H1 (cell line): ENCODE data around the gene COL5A1. TPM values are rescaled to one million over a fixed set of nuclear protein-coding genes. Genes with fewer than 3 reads are reported as not detected.

ENCODE experiments used
- CTCF ChIA-PET: fragments of 300-600 bp; sonication (Branson Sonifier 250); formaldehyde crosslinking; loops from one replicate; lab custom pipeline; 2021; ENCODE audit not compliant: partially characterized antibody; lab: Charles Lee
- POLR2A ChIA-PET: fragments of 300-600 bp; sonication (Branson Sonifier 250); formaldehyde crosslinking; loops from one replicate; lab custom pipeline; 2021; ENCODE audit warnings: inconsistent platforms; ENCODE audit not compliant: partially characterized antibody; lab: Charles Lee
- DNase-seq, 2 experiments: peaks; one replicate each; pipeline versions ENCODE4 v3.0.0 to v3.0.0-alpha.2; 2010 to 2022; ENCODE audit warnings: low spot score in 2 of 2, low read depth in 1 of 2, mixed read lengths in 1 of 2
- FAIRE-seq: peaks from 2 replicates; lab custom pipeline; 2011; peaks lifted over from hg19 to GRCh38; lab: Jason Lieb, UNC
- H2AFZ ChIP-seq: 2 replicates; pipeline ENCODE4 v1.8.1; 2012; ENCODE audit warnings: low read length, inconsistent platforms
- H2AK5ac ChIP-seq: 2 replicates; pipeline ENCODE4 v1.6.1; 2013; ENCODE audit warnings: low read depth, low read length
- H2BK120ac ChIP-seq: replicated peaks from 2 replicates; pipeline ENCODE3; 2013; ENCODE audit warnings: low read depth, low read length, inconsistent platforms
- H2BK12ac ChIP-seq: 2 replicates; pipeline ENCODE4 v1.6.1; 2013; ENCODE audit warnings: low read depth, low read length
- H2BK15ac ChIP-seq: 2 replicates; pipeline ENCODE4 v1.6.1; 2013; ENCODE audit warnings: low read length
- H2BK20ac ChIP-seq: 2 replicates; pipeline ENCODE4 v1.6.1; 2013; ENCODE audit warnings: low read length
- H2BK5ac ChIP-seq: 2 replicates; pipeline ENCODE4 v1.6.1; 2013; ENCODE audit warnings: low read depth, low read length
- H3K14ac ChIP-seq: 2 replicates; pipeline ENCODE4 v1.6.1; 2013; ENCODE audit warnings: inconsistent platforms; ENCODE audit not compliant: insufficient read length
- H3K18ac ChIP-seq: 2 replicates; pipeline ENCODE4 v1.6.1; 2013; ENCODE audit warnings: low read length; ENCODE audit errors: extremely low read depth
- H3K23ac ChIP-seq: 2 replicates; pipeline ENCODE4 v1.6.1; 2013; ENCODE audit warnings: inconsistent platforms; ENCODE audit not compliant: insufficient read length
- H3K23me2 ChIP-seq: 2 replicates; pipeline ENCODE4 v1.6.1; 2013; ENCODE audit warnings: low read depth, low read length
- H3K27ac ChIP-seq: 2 replicates; pipeline ENCODE4 v1.6.1; 2011; ENCODE audit warnings: low read depth, low read length, inconsistent platforms
- H3K27me3 ChIP-seq, 4 experiments: replicated peaks in 1 of 4; 1 replicate in 1 of 4; 2 replicates in 3 of 4; pipeline versions ENCODE4 v1.6.1 to v1.8.1; 2011 to 2013; ENCODE audit warnings: low read length in 3 of 4, mild to moderate bottlenecking in 3 of 4, inconsistent platforms in 2 of 4, mixed read lengths in 2 of 4, moderate library complexity in 1 of 4; ENCODE audit not compliant: control insufficient read depth in 3 of 4, insufficient read depth in 3 of 4; ENCODE audit errors: extremely low read depth in 1 of 4
- H3K36me3 ChIP-seq, 4 experiments: 2 replicates each; pipeline versions ENCODE4 v1.6.1 to v1.8.1; 2011 to 2013; ENCODE audit warnings: mild to moderate bottlenecking in 4 of 4, low read length in 3 of 4, moderate library complexity in 2 of 4, control low read depth in 1 of 4, inconsistent platforms in 1 of 4; ENCODE audit not compliant: insufficient read depth in 4 of 4, control insufficient read depth in 2 of 4
- H3K4ac ChIP-seq: replicated peaks from 2 replicates; pipeline ENCODE3; 2013; ENCODE audit warnings: low read length, low read depth, mixed read lengths, inconsistent platforms; ENCODE audit not compliant: insufficient read length
- H3K4me1 ChIP-seq, 4 experiments: replicated peaks in 1 of 4; 1 replicate in 1 of 4; 2 replicates in 3 of 4; pipeline versions ENCODE4 v1.6.1 to v1.8.1; 2011 to 2013; ENCODE audit warnings: low read length in 3 of 4, inconsistent platforms in 2 of 4, mixed read lengths in 1 of 4; ENCODE audit not compliant: insufficient read depth in 4 of 4, control insufficient read depth in 3 of 4
- H3K4me2 ChIP-seq, 2 experiments: 2 replicates each; pipeline versions ENCODE4 v1.6.1 to v1.8.1; 2011 to 2013; ENCODE audit warnings: low read depth in 2 of 2, low read length in 2 of 2, control low read depth in 1 of 2, inconsistent platforms in 1 of 2, mild to moderate bottlenecking in 1 of 2; ENCODE audit not compliant: insufficient read depth in 1 of 2
- H3K4me3 ChIP-seq, 4 experiments: fragments of 200-600, 300-600 bp in 1 of 4; sonication (generic), shearing (Covaris generic), sonication (Bioruptor Twin) in 1 of 4; 2 replicates each; pipeline versions ENCODE4 v1.5.1 to v1.8.1; 2011 to 2016; ENCODE audit warnings: low read length in 4 of 4, low read depth in 3 of 4, control low read depth in 2 of 4, inconsistent platforms in 2 of 4, mild to moderate bottlenecking in 2 of 4, mixed read lengths in 1 of 4, moderate library complexity in 1 of 4; ENCODE audit not compliant: insufficient read depth in 2 of 4; ENCODE audit errors: extremely low read depth in 1 of 4
- H3K56ac ChIP-seq: replicated peaks from 2 replicates; pipeline ENCODE3; 2013; ENCODE audit warnings: low read depth, mild to moderate bottlenecking, mixed read lengths, low read length, inconsistent platforms; ENCODE audit not compliant: insufficient read length
- H3K79me1 ChIP-seq: 2 replicates; pipeline ENCODE4 v1.6.1; 2013; ENCODE audit warnings: low read depth, low read length, control low read depth
- H3K79me2 ChIP-seq, 2 experiments: 2 replicates each; pipeline versions ENCODE4 v1.6.1 to v1.8.1; 2012 to 2013; ENCODE audit warnings: low read length in 2 of 2, mild to moderate bottlenecking in 2 of 2, inconsistent platforms in 1 of 2; ENCODE audit not compliant: insufficient read depth in 2 of 2, control insufficient read depth in 1 of 2
- H3K9ac ChIP-seq, 4 experiments: replicated peaks in 1 of 4; 1 replicate in 1 of 4; 2 replicates in 3 of 4; pipeline versions ENCODE4 v1.6.1 to v1.8.1; 2011 to 2013; ENCODE audit warnings: low read depth in 3 of 4, low read length in 3 of 4, control low read depth in 2 of 4, mild to moderate bottlenecking in 2 of 4, moderate library complexity in 2 of 4, inconsistent platforms in 1 of 4; ENCODE audit errors: extremely low read depth in 1 of 4
- H3K9me3 ChIP-seq, 2 experiments: 2 replicates each; pipeline versions ENCODE4 v1.6.1 to v1.8.1; 2012 to 2013; ENCODE audit warnings: mild to moderate bottlenecking in 2 of 2, moderate library complexity in 2 of 2, control low read depth in 1 of 2, inconsistent platforms in 1 of 2, low read depth in 1 of 2, low read length in 1 of 2, mixed read lengths in 1 of 2; ENCODE audit not compliant: insufficient read depth in 2 of 2
- H4K20me1 ChIP-seq, 2 experiments: replicated peaks in 1 of 2; 2 replicates each; pipeline versions ENCODE3 to v1.8.1; 2011 to 2013; ENCODE audit warnings: inconsistent platforms in 2 of 2, low read length in 2 of 2, mild to moderate bottlenecking in 1 of 2; ENCODE audit not compliant: insufficient read depth in 2 of 2, control insufficient read depth in 1 of 2
- H4K5ac ChIP-seq: 2 replicates; pipeline ENCODE4 v1.6.1; 2013; ENCODE audit warnings: low read length, low read depth, mixed read lengths, inconsistent platforms; ENCODE audit not compliant: insufficient read length
- H4K8ac ChIP-seq: 2 replicates; pipeline ENCODE4 v1.8.0; 2013; ENCODE audit warnings: mild to moderate bottlenecking, moderate library complexity, low read length, inconsistent platforms; ENCODE audit not compliant: insufficient read depth; ENCODE audit errors: extremely low read depth
- H4K91ac ChIP-seq: replicated peaks from 2 replicates; pipeline ENCODE3; 2013; ENCODE audit warnings: low read length, mixed read lengths, inconsistent platforms; ENCODE audit not compliant: insufficient read length
- EGR1 ChIP-seq: IDR thresholded peaks from 2 replicates; pipeline ENCODE4 v1.6.1; 2011; ENCODE audit warnings: low read depth, low read length, borderline replicate concordance
- MAFK ChIP-seq: IDR thresholded peaks from 2 replicates; pipeline ENCODE4 v1.6.1; 2012; ENCODE audit warnings: low read depth, mild to moderate bottlenecking, improper control_type of control experiment, low read length
- PHF8 ChIP-seq: fragments of 200-600 bp; sonication (generic); conservative IDR thresholded peaks from 2 replicates; pipeline ENCODE4 v1.7.1; 2012; ENCODE audit warnings: low read depth, mild to moderate bottlenecking, inconsistent platforms, low read length, moderate library complexity
- RNF2 ChIP-seq: fragments of 200-900, 300-1000 bp; sonication (generic); IDR thresholded peaks from 2 replicates; pipeline ENCODE4 v1.7.1; 2016; ENCODE audit warnings: borderline replicate concordance, low read depth, mild to moderate bottlenecking, antibody characterized with exemption, low read length; ENCODE audit not compliant: poor library complexity, severe bottlenecking; ENCODE audit errors: missing control alignments
- SRF ChIP-seq: IDR thresholded peaks from 2 replicates; pipeline ENCODE4 v1.6.1; 2011; ENCODE audit warnings: mild to moderate bottlenecking, low read depth, low read length, moderate library complexity
- TAF1 ChIP-seq: IDR thresholded peaks from 2 replicates; pipeline ENCODE4 v1.6.1; 2011; ENCODE audit warnings: mild to moderate bottlenecking, low read depth, low read length
- WGBS, 2 experiments: shearing (Covaris generic) in 1 of 2; methylation state at CpG; one replicate each; pipeline versions ENCODE4 v1.1.6 to v1.1.7; 2013 to 2015; ENCODE audit warnings: low lambda C conversion rate in 2 of 2, mixed read lengths in 2 of 2, inconsistent platforms in 1 of 2, low coverage in 1 of 2, missing lambda C conversion rate in 1 of 2; ENCODE audit not compliant: insufficient replicate concordance in 2 of 2, insufficient coverage in 1 of 2, insufficient read length in 1 of 2; ENCODE audit errors: extremely low coverage in 1 of 2, missing lambda C conversion rate in 1 of 2; 5-methylcytosine and 5-hydroxymethylcytosine counted together
- polyA plus RNA-seq, 7 experiments: library from polyadenylated mRNA; depleted of rRNA in 3 of 7; stranded (reverse) in 5 of 7; unstranded in 2 of 7; fragments of >200 nt in 5 of 7; fragments of 200-250 nt in 2 of 7; gene quantifications; 1 replicate in 5 of 7; 2 replicates in 1 of 7; 4 replicates in 1 of 7; pipeline versions ENCODE4 v1.2.1 to v1.2.3, GENCODE V29; 2011 to 2013; ENCODE audit warnings: missing spikeins in 2 of 7, mixed read lengths in 2 of 7
- total RNA-seq: library from RNA; stranded (reverse); fragmentation: NEBNext Ultra II Directional; extraction: Animal tissue kit (Norgen Biotek cat#: 25700); gene quantifications from 2 replicates; pipeline ENCODE4 v1.2.1, GENCODE V29; 2021

The COL5A1 gene
- total and polyA plus RNA-seq, 2 of the 8 experiments (the other 6 are each of a cell fraction or from before 2014, with no cell fraction given) = 3.8 to 12.0 TPM

- no peak for TF ChIP-seq EGR1
- TF ChIP-seq MAFK = no peak
- TF ChIP-seq PHF8 = no peak
- TF ChIP-seq SRF = no peak
- no peak for TF ChIP-seq TAF1
- no peak for TF ChIP-seq RNF2
- Histone ChIP-seq H3K23ac (no peak overlapping the region), H2AFZ (no peak overlapping the region), H3K14ac (no peak overlapping the region), H2BK15ac (no peak overlapping the region), H3K56ac (no peak overlapping the region), H2BK12ac (no peak overlapping the region), H3K27ac (no peak overlapping the region), H2AK5ac (no peak overlapping the region), H3K23me2 (no peaks in the 10 kb centered on the region), H3K4me3 (no peak overlapping the region), H3K36me3 (no peaks in the 10 kb centered on the region), H4K8ac (no peak overlapping the region), H3K79me2 (no peaks in the 10 kb centered on the region), H4K20me1 (no peaks in the 10 kb centered on the region), H2BK5ac (peak overlapping the region; percentile 52; the same call in 1 of the 2 replicates), H3K9ac (no peak overlapping the region), H3K4me1 (no peaks in the 10 kb centered on the region; a peak in 1 of 7 replicates), H3K18ac (no peak overlapping the region; the same call in 1 of the 2 replicates), H2BK120ac (no peak overlapping the region), H2BK20ac (no peak overlapping the region), H3K9me3 (no peaks in the 10 kb centered on the region), H3K4ac (no peak overlapping the region), H3K27me3 (no peaks in the 10 kb centered on the region), H3K79me1 (no peaks in the 10 kb centered on the region), H4K5ac (no peak overlapping the region), H3K4me2 (no peak overlapping the region), H4K91ac (no peak overlapping the region)
- CTCF ChIA-PET = interaction anchor here (2.2 to 2.5 kb wide), 2 partner anchors 12 to 14 kb away, joined by 5 to 13 read pairs; no protein-coding TSS in a partner anchor
- POLR2A ChIA-PET = no interaction called here
- FAIRE-seq = no peak
- no peak for DNase-seq
- WGBS, 2 experiments = 81% methylated on average over 13 of the region's 13 CpGs; no CpG with 5 or more reads in 1 of the 2 experiments
These were observed 126.7 kb downstream of the COL5A1 start for GRCh38 chr9:134768332-134768708.
